Activated gamma-delta T cell treated with anti-CD3 and anti-CD28 coated beads, Interleukin-2, amount 50 U/mL, for 16 hours (primary cell): ENCODE measurements around the gene TMC5.
"Not testable (repeated sequence)": the region's sequence is repeated elsewhere in the genome, so short reads cannot be mapped to it uniquely, and the experiment has no call there.

Experiments
- DNase-seq: peaks from one replicate; pipeline ENCODE4 v3.0.0-alpha.2; 2020; ENCODE audit warnings: low read depth

TMC5 gene

DNA sequence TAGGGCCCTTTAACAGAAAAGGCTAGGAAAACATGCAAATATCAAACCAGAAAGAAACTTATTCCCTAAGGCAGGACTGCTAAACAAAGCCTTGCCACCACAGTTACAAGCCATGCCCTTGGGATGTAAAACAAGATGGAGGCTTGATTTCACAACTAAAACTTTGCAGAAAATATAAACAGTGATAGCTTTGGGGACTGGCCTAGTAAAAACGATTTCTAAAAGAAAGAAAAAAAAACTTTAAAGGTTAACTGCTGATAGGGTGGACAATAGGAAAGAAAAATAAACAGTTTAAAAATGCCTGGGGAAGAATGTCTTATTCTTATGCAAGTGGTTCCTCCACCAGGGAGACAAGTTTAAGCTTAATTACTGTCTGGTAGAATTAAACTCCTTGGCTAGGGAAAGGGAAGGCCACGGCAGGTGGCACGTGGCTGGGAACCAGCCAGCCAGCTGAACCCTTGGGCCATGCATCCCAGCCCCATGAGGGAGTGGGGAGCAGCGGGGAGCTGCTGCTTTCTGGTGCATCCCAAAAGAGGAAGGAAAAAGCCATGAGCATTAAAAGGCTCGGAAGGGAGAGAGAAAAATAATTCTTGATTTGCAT is 10.7 kb upstream of the TMC5 start:
- no peak for DNase-seq

DNA sequence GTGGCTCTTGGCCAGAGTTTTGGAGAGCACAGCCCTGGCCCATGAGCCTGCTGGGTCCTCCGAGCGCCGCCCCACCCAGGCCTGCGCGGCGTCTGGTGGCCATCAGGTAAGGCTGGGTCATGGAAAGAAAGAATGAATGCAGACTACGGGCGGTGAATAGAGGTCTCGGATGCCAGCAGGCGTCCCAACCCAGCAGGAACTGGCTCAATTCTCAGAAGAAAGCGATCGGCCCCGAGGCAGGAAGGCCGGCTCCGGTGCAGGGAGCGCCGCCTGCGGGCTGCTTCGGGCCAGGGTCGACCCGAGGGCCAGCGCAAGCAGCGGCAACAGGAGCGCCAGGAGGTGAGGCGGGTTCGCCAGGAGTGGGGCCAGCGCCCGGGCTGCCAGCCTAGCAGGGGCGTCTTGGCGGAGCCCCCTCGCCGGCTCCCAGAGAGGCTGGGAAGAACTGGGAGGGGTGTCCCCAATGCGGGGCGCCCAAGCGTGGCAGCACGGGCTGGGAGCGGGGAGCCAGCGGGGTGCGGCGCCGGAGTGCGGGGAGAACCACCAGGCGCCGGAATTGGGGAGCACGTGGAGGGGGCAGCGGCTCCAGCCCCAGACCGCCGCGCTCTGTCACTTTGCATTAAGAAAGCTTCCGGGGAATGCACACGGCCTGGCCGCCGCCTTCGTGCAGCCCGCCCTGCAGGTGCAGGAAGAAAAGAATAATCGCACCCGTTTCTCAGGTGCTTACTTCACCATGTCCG is 7.1 kb upstream of the TMC5 start:
- DNase-seq, result no peak

DNA sequence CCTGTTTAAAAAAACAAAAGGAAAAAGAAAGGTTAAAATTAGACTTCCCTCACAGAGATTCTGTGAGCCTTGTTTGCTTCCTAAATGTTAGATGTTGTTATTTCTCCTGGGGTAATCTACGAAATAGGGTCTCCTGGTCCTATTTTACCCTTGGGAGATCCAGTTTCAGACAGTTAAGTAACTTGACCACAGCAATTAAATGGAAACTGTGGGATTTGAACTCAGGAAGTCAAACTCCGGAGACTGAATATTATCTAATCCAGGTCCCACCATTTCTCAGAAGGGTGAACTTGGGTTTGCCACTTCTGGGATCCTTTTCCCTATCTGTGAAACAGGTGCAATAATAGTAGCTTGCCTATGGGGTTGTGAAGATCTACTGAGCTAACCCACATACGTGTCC is 6.4 kb upstream of the TMC5 start:
- DNase-seq, result no peak

DNA sequence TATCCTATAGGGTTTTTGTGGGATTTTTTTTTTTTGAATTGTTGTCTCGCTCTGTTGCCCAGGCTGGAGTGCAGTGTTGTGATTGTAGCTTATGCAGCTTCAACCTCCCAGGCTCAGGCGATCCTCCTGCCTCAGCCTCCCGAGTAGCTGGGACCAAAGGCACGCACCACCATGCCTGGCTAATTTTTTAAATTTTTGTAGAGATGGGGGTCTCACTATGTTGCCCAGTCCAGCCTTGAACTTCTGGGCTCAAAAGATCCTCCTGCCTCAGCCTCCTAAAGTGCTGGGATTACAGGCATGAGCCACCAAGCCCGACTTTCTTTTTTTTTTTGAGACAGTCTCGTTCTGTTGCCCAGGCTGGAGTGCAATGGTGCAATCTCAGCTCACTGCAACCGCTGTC is 5.6 kb upstream of the TMC5 start:
- not testable (repeated sequence) for DNase-seq

DNA sequence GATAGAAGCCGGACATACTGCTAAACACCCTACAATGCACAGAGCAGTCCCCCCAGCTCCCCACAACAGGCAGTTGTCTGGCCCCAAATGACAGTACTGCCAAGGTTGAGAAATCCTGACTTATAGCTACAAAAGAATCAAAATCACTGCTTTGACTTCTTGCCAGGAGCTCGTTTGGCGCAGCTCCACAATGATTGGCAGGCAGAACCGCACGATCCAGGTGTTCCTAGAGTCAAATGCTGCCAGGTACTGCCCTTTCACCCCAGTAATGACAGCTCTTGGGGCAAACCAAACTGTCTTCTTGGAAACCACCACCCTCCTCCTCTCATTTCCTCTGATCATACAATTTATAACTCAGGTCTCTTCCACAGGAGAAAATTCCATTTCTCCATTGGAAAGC is 2.2 kb upstream of the TMC5 start:
- no peak for DNase-seq

DNA sequence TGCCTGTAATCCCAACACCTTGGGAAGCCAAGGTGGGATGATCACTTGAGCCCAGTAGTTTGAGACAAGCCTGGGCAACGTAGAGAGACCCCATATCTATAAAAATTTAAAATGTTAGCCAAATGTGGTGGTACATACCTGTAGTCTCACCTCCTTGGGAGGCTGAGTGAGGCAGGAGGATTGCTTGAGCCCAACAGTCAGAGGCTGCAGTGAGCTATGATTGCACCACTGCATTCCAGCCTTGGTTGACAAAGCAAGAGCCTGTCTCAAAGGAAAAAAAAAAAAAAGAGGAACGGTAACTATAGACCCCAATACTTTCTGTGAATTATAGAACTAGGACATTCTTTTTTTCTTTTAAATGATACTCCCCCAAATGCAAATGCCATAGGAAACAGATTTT is 1.8 kb upstream of the TMC5 start:
- no peak for DNase-seq

DNA sequence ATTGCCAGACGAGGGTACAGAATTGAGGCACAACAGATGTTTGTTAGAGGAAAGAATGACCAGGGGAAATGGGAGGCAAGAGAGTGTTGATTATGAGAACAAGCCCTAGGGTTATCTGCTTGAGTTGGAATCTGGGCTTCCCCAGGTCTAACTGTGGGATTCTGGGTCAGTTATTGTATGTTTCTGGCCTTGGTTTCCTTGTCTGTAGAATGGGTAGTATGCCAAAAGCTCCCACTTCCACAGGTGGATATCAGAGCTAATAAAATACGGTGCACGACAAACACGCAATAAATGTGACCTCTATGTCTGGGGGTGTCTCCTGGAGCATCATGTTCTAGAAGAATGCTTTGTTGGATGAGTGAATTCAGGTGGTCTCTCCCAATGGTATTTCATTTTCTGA is 517 bp downstream of the TMC5 start:
- DNase-seq, result no peak

DNA sequence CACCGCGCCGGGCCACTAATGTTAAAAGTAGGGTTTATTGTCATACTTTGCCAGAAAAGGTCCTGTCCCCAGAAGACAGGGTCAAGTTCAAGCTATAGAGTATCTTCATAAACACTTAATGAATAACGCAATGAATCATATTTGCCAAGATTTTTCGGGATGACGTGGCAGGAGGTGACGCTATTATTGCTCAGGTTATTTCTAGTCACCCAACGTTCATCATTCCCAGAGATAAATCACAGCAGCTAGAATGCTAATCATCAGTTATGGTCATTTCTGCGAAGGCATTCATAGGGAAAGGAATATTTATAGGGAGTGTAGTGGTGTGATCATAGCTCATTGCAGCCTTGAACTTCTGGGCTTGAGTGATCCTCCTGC is 2.0 kb downstream of the TMC5 start:
- DNase-seq, result no peak

DNA sequence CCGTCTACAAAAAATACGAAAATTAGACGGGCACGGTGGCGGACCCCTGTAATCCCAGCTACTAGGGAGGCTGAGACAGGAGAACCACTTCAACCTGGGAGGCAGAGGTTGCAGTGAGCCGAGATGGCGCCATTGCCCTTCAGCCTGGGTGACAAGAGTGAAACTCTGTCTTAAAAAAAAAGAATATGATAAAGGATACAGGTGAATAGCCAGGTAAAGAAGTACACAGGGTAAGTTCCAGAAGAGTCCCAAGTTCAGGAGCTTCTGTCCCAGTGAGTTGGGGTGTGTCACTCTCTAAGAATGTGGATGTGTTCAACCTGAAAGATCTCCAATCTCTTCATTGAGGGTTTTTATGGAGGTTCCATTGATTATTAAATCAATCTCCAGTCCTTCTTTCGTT is 6.8 kb downstream of the TMC5 start:
- no peak for DNase-seq

DNA sequence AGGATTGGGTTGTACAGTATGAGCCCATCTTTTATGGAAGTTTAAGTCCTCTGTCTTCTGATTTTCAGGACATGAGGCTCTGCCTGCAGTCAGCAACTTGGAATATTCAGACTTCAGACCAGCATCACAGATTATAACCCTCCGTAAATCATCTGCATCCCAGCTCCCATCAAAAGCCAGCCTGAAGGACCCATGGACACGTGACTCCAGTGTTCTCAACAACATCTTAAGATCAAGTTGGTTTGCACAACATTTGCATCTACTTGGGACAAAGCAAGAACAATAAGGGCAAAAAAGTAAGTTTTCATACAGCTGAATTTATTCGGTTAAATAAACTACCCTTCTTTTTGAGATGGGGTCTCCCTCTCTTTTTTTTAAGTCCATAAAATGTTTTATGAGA is 12.7 kb downstream of the TMC5 start:
- no peak for DNase-seq

DNA sequence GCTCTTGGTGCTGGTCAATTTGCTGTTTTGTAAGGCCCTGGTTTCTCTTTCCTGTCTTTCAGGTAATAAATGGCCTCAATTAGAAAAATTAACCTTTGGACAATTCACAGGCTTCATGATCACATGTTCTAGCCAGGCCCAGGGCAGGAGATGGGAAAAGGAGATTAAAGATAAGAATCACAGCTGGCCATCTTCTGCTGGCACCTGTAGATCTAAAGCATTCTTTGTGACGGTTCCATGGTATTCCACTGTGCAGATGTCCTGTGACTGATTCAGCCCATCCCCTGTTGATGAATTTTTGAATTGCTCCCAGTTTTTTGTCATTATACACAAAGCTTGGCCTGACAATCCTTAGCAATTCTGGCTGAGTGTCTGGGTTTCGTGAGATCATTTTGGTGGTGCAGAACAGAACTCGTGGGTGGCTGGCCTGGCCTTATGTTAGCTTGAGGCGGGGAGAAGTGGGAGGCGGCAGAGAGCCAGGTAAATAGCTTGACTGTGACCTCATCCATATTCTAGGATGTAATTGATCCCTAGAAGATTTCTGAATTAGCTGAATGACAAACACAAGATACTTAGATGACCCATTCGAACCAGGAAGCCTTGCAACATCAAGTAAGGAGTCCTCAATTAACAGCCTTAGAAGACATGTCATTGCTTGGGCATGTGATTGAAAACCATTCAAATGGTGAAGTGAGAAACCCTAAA is 14.1 kb downstream of the TMC5 start:
- no peak for DNase-seq

DNA sequence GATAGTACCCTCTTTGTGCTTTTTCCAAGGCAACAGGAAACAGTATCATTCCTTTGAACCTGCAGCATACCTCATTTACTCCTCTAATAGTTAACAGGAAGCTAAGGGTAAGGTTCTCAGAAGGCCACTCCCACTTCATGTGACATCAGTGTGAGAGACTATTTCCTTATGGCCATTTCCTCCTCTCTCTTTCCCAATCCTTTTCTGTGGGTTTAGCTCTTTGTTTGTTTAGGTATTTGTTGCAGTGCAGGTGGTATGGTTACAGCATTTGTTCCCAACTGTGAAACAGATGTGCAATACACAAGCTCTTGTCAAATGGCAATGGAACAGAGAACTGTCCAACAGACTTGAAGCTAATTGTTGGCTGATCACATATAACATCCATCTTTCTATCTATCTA is 14.7 kb downstream of the TMC5 start:
- no peak for DNase-seq

DNA sequence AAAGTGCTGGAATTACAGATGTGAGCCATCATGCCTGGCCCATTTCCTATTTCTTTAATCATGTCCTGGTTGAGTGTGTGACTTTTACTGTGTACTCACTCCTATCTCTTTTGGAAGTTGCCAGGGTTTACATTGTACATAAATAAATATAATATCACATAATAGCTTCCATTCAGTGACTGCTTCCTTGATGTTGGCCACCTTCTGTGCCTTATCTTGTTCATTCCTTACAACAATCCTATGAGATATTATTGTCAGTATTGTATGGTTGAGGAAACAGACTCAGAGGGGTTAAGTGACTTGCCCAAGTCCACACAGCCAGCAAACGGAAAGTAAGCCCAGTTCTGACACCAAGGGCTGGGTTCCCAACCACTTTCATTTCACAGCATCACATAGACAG is 16.9 kb downstream of the TMC5 start:
- DNase-seq, result no peak

DNA sequence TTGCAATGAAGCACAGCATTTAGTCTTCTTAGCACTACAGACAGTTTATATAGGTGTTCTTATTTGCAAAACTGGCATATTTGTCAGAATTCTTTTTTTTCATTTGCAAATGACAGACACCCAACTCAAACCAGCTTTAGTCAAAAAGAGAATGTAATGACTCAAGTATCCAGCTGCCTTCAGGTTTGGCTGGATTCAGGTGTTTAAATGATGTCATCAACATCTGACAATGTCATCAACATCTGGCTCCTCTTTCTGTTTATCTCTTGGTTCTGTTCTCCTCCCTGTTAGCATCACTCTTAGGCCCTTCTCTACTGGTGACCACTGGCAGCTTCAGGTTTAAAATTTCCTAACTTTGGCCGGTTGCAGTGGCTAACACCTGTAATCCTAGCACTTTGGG is 18.9 kb downstream of the TMC5 start:
- no peak for DNase-seq

DNA sequence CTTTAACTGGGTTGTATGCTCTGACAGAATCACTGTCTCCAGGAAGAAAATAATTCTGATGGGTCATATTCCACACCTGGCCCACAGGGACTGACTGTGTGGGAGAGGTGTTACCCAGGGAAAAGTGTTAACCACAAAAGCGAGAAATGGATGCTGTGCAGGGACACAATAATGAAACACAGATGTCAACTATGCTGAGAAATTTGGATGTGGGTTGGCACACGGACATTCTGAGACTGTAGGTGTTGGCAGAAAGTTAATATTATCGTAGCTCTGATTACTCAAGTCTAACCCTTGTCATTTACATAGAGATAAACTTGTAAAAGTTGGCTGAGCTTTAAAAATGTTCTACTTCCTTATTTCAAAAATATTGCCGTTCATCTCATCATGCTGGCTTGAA is 19.6 kb downstream of the TMC5 start:
- DNase-seq, result no peak

DNA sequence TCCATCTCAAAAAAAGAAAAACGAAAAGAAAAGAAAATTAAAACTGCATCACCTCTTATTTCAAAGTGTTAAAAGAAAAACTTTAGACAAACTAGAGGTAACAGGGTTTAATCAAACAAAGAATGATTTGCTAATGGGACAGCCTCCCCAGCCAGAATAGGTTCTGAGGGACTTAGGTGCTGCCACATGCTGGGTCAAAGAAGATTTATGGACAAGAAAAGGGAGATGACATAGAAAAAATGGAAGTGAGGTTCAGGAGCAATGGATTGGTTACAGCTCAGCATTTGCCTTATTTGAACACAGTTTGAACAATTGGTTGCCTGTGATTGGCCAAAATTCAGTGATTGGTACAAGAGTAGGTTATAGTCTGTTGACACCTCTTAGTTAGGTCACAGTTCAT is 21.1 kb downstream of the TMC5 start:
- DNase-seq, result no peak

DNA sequence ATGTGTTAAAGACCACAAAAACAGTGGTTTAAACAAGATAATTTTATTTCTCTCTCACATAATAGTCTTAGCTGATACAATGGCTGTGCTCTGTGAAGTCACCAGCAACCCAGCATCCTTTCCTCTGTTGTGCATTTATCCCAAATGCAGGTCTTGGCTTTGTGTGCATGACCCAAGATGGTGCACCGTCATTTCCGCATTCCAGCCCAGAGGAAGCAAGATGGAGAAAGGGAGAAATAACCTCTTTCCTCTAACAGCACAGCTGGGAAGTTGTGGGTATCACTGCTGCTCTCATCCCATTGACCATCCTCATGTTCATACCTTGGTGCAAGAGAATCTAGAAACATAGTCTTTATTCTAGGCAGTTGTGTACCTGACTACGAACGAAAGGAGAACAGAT is 21.8 kb downstream of the TMC5 start:
- no peak for DNase-seq

DNA sequence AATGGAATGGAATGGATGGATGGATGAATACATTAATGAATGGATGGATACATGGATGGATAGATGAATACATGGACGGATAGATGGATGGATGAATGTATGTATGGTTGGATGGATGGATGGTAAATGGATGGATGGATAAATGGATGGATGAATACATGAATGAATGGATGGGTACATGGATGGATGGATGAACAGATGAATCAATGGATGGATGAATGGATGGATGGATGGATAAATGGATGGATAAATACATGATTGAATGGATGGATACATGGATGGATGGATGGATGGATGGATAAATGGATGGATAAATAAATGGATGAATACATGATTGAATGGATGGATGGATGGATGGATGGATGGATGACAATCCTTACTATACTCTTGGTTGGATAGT is 26.0 kb downstream of the TMC5 start:
- DNase-seq, result no peak

DNA sequence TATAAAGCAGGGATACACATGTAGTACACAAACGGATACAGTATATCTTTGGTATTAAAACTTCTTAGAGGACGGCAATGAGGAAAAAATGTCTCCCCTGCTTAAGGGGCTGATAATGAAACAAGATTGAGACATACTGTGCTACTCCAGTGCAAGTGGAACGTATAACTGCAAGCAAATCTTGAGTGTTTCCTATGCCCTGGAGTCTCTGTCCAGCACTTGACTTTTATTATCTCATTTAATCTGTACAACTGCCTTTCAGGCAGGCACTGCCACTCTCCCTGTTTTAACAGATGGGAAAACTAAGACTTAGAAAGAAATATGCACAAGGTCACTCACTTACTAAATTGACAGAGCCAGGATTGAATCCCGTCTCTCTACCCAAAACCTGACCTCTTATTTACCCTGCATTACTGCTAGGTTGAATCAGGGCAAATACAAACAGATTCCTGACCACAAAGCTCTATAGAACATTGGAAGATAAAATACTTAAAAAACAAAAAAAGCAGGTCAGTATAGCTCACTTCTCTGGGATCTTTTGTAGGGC is 28.7 kb downstream of the TMC5 start:
- DNase-seq, result no peak

DNA sequence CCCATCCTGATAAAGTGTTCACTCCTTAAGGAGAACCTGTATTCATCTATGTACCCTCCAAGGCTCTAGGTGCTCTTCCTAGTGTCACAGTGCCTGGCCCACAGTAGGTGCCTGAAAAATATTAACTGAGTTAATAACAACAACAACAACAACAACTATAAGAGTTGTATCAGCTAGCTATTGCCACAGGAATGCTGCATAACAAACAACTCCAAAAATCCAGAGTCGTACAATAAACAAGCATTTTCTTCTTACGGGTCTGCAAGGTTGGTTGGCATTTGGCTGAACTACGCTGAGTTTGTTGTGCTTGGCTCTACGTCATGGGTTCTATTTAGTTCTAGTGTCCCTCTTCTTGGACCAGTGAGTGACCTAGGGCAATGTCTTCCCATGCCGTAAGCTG is 29.2 kb downstream of the TMC5 start:
- no peak for DNase-seq

DNA sequence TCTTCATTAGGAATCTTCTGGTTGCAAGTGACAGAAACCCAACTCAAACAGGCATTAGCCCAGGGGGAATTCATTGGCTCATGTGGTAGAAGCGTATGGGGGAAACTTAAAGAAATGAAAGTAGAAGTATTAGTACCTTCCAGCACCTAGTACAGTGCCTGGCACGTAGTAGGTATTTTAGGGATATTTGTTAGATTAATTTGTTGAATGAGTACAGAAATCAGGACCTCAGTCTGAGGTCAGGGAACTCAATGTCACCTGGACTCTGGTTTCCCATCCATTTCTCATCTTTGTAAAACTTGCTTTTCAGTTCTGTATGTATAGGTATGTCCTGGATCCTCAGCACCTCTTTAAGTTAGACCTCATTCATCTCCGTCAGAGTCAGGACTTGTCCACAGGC is 32.5 kb downstream of the TMC5 start:
- DNase-seq, result no peak

DNA sequence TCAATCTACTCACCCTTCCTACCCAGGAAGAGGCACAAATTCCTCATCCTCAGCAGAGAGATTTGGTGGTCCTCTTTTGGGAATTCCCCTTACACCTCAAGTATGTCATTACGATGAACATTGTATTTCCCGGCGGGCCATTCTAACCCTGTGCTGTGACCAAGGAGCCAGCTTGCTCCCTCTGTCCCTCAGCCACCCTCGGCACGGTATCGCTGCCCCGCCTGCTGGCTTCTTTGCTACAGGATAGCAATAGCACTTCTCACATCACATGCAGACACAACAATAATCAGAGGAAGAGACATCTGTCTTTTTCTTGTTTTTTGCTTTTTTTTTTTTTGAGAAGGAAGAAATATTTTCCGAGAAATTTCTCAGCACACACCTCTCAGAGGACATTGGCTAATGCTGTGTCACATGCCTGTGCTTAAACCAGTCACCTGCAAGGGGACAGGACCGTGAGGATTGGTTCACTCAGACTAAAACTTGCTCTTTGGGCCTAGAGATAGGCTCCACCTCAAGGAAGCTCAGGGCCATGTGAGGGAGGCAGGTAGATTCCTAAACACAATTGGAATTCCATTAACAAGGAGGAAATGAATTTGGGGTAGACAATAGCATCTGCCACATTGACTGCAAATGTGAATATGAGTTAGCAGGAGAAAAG is 41.2 kb downstream of the TMC5 start:
- no peak for DNase-seq

DNA sequence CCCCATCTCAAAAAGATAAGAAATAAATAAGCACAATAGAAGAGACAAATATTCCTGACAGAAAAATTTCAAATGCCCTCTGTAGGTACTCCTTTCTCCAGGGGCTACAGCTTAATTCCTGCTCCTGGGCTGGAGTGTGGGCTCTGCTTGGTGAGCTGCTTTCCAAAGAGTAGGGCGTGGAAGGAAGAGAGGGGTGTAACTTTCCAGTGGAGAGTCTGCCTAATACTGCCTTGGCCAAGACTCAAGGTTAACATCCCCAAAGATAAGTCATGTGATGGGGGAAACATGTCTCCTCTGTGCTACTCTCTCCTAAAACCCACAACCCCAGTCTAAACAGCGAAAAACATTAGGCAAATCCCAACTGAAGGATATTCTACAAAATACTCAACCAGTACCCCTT is 42.7 kb downstream of the TMC5 start:
- no peak for DNase-seq
